Activated T-helper 17 cell treated with anti-CD3 and anti-CD28 coated beads, Interleukin-2, amount 50 U/mL, for 72 hours (primary cell): Measurements from ENCODE around the gene C1QTNF4. TPM values are rescaled to one million over a fixed set of nuclear protein-coding genes. Genes with fewer than 3 reads are reported as not detected.
A peak's percentile ranks its signal among the peaks of the same experiment; 100 is the strongest.
"Not testable (repeated sequence)": the region's sequence is repeated elsewhere in the genome, so short reads cannot be mapped to it uniquely, and the experiment has no call there.

Experiments
- ATAC-seq: fragments of 150-1000 bp; cut with Tn5 transposase; replicated peaks from 2 replicates; pipeline ENCODE4 v1.10.0; 2021; ENCODE audit warnings: mild to moderate bottlenecking, moderate library complexity
- H3K27ac Mint-ChIP-seq: one replicate; pipeline ENCODE4 v1.8.0; 2022; ENCODE audit warnings: mixed read lengths
- H3K27me3 Mint-ChIP-seq: one replicate; pipeline ENCODE4 v1.8.0; 2022; ENCODE audit warnings: mixed read lengths
- H3K36me3 Mint-ChIP-seq: one replicate; pipeline ENCODE4 v1.8.0; 2022; ENCODE audit warnings: low read depth, mild to moderate bottlenecking, mixed read lengths
- H3K4me1 Mint-ChIP-seq: one replicate; pipeline ENCODE4 v1.8.0; 2022; ENCODE audit warnings: mixed read lengths
- H3K4me3 Mint-ChIP-seq: one replicate; pipeline ENCODE4 v1.8.0; 2022; ENCODE audit warnings: mild to moderate bottlenecking, mixed read lengths
- H3K9me3 Mint-ChIP-seq: one replicate; pipeline ENCODE4 v1.8.0; 2022; ENCODE audit warnings: mixed read lengths
- total RNA-seq, 2 donors: library from RNA; stranded (reverse); gene quantifications; one replicate each; pipeline ENCODE4 v1.2.3, GENCODE V29; 2022

The C1QTNF4 gene
- 1 to 10 TPM in 1 of 2 donors, under 1 TPM in 1; 0.28 to 1.4 TPM for total RNA-seq

DNA sequence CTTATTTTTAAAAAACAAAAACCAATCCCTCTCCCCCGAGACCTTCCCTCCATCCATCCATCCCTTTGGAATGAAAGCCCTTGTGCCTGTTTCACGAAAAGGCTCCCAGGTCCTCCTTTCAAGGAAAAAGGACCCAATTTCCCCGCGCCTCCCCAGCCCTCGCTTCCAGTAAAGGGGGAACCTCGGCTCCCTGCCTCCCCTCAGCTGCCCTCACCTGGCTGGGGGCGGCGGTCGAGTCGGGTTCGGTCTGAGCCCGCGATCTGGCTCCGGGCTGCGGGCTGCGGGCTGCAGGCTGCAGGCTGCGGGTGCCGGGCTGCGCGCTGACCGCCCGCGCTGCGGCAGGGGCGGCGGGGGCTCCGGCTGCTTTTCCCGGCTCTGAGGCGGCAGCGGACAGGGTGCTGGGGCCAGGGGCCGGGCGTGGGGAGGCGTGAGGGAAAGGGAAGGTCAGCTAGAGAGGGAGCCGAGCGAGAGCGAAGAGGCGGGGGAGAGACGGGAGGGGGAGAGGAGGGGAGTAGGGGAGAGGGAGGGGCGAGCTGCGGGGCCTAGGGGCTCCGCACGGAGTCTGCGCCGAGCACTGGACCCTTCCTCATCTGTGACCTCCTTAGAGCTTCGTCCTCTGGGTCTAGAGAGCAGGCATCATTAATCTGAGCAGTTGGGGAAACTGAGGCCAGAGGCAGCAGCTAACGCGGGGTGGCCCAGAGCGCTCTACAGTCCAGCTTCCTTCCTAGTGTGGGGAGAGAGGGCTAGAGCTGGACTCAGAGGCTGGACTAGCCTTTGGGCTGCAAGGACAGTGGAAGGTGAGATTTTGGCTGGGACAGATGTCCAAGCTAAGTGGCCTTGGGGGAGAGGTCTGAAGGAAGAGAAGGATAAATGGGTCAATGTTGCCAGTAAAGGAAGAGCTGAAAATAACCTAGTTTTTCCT, at the start of gene C1QTNF4:
C1QTNF4 (minus strand) TSS at position 478 of the 922 bp plus-strand sequence. CDS start 3,601 bp downstream, outside the sequence.
- no peak within 1 kb of the TSS for H3K27ac Mint-ChIP-seq
- peaks cover 9% of the 10 kb centered on the region for H3K36me3 Mint-ChIP-seq
- H3K27me3 Mint-ChIP-seq = peaks cover 23% of the 10 kb centered on the region
- H3K9me3 Mint-ChIP-seq = no peaks in the 10 kb centered on the region
- H3K4me1 Mint-ChIP-seq = peaks cover 5% of the 10 kb centered on the region
- H3K4me3 Mint-ChIP-seq = no peak within 1 kb of the TSS
- no peak for ATAC-seq

DNA sequence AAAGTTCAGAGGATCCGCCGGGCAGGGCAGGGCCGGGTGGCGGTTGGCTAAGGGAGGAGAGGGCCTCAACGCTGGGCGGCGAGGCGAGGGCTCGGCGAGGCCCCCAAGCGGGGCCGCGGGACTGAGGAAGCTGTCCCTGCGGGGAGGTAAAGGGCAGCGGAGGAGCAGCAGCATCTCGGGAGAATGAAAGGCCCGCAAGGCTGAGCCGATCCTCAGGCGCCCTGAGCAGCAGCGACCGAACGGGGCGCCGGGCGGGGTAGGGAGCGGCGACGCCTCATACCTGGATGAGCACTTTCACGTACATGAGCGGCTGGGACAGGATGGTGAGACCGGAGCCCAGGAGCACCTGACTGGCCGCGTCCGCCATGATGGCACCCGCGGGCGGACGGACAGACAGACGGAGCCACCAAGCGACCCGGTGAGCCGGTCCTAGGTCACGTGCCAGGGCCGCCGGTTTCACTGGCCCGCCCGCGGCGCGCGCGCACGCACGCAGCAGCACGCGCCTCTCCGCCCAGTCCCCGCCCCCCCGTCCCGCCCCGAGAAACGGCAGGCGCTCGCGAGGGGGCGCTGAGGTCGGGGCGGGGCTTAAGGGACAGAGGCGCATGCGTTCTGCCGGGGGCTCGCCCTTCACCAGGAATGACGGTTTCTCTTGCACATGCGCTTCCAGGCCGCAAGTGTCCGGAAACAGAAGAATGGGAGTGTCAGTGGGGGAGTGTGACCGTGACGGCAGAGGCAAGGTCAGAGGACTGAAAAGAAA, 48.1 kb upstream of the C1QTNF4 start, which contains the start of gene MTCH2:
MTCH2 (minus strand) TSS at position 461 of the 757 bp plus-strand sequence; CDS start at position 367, 94 bp downstream.
- Mint-ChIP-seq H3K4me3 (peak within 1 kb of the TSS; percentile 92), H3K4me1 (peaks cover 3% of the 10 kb centered on the region), H3K9me3 (no peaks in the 10 kb centered on the region), H3K36me3 (peaks cover 42% of the 10 kb centered on the region), H3K27me3 (no peaks in the 10 kb centered on the region), H3K27ac (peak within 1 kb of the TSS; percentile 94)
- peak; percentile 89 for ATAC-seq

DNA sequence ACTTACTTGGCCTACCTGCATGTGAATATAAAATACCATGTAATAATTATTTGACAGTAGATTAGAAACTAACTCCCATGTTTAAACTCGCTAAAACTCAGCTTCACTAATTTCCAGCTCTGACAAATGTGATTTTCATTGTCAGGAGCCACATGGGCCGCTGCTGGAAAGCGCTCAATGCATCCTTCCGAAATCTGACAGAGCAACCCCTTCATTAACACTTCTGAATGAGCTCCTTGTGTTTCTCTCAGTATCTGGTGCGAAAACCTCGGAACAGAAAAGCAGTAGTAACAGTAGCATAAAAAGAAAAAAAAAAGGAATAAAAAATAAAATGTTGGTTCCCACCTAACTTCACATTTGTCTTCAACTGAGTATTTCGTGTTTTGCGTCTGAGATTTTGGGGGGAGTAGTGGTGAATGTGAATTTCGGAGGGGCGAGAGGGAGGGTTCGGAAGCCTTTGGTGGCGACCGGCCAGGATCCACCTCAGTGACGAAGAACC, 47.4 kb upstream of the C1QTNF4 start:
- Mint-ChIP-seq H3K9me3 (no peaks in the 10 kb centered on the region), H3K4me3 (peak overlapping the region; percentile 92), H3K27me3 (no peaks in the 10 kb centered on the region), H3K4me1 (peaks cover 3% of the 10 kb centered on the region), H3K27ac (peak overlapping the region; percentile 94), H3K36me3 (peaks cover 48% of the 10 kb centered on the region)
- no peak for ATAC-seq

DNA sequence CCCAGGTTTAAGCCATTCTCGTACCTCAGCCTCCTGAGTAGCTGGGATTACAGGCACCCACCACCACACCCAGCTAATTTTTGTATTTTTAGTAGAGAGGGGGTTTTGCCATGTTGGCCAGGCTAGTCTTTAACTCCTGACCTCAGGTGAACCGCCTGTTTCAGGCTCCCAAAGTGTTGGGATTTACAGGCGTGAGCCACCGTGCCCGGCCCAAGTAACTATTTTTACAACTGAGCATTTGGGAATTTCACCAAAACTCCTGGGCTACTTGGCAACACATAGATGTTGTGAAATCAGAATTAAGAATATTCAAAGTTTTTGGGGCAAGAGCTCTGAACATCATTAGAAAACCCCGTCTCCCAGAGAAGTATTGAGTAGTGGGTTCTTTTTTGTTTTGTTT, 46.3 kb upstream of the C1QTNF4 start:
- Mint-ChIP-seq H3K4me3 (peak overlapping the region; percentile 92), H3K27ac (peak overlapping the region; percentile 94)
- not testable (repeated sequence) for ATAC-seq

DNA sequence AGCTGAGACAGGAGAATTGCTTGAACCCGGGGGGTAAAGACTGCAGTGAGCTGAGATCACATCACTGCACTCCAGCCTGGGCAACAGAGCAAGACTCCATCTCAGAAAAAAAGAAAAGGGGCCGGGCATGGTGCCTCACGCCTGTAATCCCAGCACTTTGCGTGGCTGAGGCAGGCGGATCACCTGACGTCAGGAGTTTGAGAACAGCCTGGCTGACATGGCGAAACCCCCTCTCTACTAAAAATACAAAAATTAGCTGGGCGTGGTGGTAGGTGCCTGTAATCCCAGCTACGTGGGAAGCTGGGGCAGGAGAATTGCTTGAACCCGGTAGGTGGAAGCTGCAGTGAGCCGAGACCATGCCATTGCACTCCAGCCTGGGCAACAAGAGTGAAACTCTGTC, 42.1 kb upstream of the C1QTNF4 start:
- H3K9me3 Mint-ChIP-seq, H3K27ac Mint-ChIP-seq, H3K27me3 Mint-ChIP-seq, H3K4me3 Mint-ChIP-seq, H3K4me1 Mint-ChIP-seq, ATAC-seq: not testable (repeated sequence)
- H3K36me3 Mint-ChIP-seq = peaks cover 94% of the 10 kb centered on the region

More for the DNA sequence above, 46.3 kb upstream of the C1QTNF4 start:
- peaks cover 60% of the 10 kb centered on the region for H3K36me3 Mint-ChIP-seq
- H3K9me3 Mint-ChIP-seq, H3K27me3 Mint-ChIP-seq, H3K4me1 Mint-ChIP-seq: not testable (repeated sequence)

DNA sequence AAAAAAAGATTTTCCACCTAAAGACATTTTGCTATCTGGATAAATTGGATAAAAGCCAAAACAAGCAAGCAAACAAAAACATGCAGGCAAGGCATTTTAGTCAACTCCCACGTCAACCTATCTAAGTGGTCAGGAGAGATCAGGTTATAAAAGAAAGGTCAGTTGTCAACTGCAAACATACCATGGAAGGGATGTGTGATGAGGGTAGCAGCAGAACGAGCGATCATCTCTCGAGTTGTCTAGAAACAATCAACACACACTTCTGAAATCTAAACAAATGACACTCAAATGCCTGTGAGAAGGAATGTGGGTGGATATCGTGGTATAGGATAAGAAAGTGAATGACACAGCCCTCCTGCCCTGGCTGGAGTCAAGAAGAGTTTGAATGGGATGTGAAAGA, 37.3 kb upstream of the C1QTNF4 start:
- Mint-ChIP-seq H3K36me3 (peaks cover 99% of the 10 kb centered on the region), H3K27ac (no peak overlapping the region)

DNA sequence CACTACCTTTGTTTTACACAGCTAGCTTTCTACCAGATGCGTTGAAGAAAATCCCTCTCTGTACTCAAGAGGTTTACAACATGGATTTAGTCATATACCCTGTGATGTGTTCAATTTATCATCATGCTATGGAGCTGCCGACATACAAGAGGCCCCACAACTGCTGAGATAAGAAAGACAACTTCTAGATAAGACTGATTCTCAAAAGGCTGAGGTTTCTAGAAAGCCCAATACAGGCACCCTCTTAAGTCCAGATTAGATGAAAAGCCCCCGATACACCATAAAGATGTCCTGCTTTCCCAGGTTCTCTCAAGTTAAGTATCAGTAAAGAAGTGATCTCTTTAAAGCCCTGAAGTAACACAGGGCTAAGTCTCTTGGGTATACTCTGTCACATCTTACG, 33.8 kb upstream of the C1QTNF4 start:
- peaks cover 98% of the 10 kb centered on the region for H3K36me3 Mint-ChIP-seq
- no peak overlapping the region for H3K27ac Mint-ChIP-seq
- no peaks in the 10 kb centered on the region for H3K9me3 Mint-ChIP-seq
- no peak for ATAC-seq
- no peaks in the 10 kb centered on the region for H3K27me3 Mint-ChIP-seq
- H3K4me3 Mint-ChIP-seq = no peak overlapping the region
- no peaks in the 10 kb centered on the region for H3K4me1 Mint-ChIP-seq

More for the DNA sequence above, 37.3 kb upstream of the C1QTNF4 start:
- Mint-ChIP-seq H3K4me3 (no peak overlapping the region), H3K4me1 (no peaks in the 10 kb centered on the region), H3K27me3 (no peaks in the 10 kb centered on the region), H3K9me3 (no peaks in the 10 kb centered on the region)
- no peak for ATAC-seq

DNA sequence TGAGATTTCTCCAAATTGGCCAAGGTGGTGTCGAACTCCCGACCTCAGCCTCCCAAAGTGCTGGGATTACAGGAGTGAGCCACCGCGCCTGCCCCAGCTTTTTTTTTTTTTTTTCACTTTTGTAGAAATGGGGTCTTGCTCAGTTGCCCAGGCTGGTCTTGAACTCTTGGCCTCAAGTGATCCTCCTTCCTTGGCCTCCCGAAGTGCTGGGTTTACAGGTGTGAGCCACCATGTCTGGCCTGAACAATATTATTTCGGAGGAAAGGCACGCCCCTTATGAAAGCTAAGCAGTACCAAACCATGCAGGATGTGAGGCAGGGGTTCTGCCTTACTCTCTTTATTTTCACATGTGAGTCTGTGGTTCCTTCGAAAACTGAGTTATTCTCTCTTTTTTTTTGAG, 32.0 kb upstream of the C1QTNF4 start:
- Mint-ChIP-seq H3K27me3 (no peaks in the 10 kb centered on the region), H3K27ac (no peak overlapping the region), H3K4me3 (no peak overlapping the region), H3K36me3 (peaks cover 98% of the 10 kb centered on the region), H3K9me3 (no peaks in the 10 kb centered on the region), H3K4me1 (no peaks in the 10 kb centered on the region)
- no peak for ATAC-seq

DNA sequence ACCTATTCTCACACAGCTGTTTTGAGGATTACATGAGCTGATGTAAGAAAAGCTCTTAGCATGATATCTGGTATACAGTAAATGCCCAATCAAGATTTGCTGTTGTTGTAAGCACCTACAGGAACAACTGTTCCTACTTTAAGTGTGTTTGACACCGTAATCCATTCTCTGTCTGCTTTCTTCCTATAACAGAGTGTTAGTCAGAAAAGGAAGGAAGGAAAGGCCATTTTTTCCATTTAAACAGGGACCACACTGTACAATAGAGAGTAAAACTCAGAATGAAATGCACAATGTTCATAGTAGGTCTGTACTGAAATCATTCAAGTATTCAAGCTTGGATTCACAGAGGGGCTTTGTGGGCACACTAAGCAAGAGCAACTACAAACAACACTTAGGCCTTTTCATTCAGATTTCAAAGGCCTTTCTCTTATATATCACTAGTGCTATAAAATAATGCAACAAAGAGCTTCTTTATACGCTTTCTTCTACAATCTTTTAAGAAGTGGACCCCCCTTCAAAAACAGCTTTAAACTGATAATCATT, 26.7 kb upstream of the C1QTNF4 start:
- Mint-ChIP-seq H3K4me1 (no peaks in the 10 kb centered on the region), H3K36me3 (peaks cover 98% of the 10 kb centered on the region), H3K27me3 (no peaks in the 10 kb centered on the region), H3K4me3 (no peak overlapping the region), H3K27ac (peak overlapping the region; percentile 30), H3K9me3 (no peaks in the 10 kb centered on the region)
- no peak for ATAC-seq

DNA sequence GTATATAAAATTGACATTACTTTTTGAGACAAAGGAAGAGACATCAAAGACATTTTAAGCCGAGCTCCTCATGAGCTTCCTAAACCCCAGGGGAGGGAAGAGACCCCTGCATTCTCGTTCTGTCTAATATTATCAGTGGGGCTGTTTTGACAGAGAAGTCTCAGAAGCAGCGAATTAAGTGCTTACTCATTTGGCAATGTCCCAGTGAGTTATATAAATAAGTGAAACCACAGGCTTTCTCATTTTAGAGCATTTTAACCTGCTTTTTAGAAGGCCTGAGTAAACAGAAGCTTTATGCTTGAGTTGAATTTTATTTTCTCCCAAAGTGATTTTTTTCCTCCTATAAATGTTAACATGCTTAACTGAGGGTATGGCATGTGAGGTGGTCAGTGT, 23.2 kb upstream of the C1QTNF4 start:
- Mint-ChIP-seq H3K4me1 (no peaks in the 10 kb centered on the region), H3K4me3 (no peak overlapping the region), H3K36me3 (peaks cover 68% of the 10 kb centered on the region), H3K9me3 (no peaks in the 10 kb centered on the region), H3K27me3 (no peaks in the 10 kb centered on the region), H3K27ac (no peak overlapping the region)
- ATAC-seq = no peak

DNA sequence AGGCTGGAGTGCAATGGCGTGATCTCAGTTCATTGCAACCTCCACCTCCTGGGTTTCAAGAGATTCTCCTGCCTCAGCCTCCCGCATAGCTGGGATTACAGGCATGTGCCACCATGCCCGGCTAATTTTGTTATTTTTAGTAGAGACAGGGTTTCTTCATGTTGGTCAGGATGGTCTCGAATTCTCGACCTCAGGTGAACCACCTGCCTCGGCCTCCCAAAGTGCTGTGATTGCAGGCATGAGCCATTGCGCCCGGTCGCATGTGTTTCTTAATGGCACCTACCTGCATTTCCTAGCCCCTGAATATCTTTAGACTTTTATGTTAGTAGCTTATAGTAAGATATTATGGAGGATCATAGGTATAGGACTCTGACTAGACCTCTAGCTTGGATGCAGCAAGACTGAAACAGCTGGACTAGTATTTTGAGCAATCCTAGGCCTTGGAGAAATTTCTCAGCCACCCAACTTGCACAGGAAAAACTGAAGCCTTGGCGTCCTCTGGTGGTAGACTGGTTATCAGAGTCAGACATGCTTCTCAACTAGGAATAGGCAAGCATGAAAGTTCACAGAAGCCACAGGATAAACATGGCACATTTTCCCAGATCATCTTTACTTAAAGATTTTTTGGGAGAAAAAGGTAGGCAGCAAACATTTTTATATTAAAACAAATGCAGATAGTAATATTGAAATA, 22.7 kb upstream of the C1QTNF4 start:
- Mint-ChIP-seq H3K36me3 (peaks cover 62% of the 10 kb centered on the region), H3K27ac (no peak overlapping the region), H3K4me1 (no peaks in the 10 kb centered on the region), H3K27me3 (no peaks in the 10 kb centered on the region), H3K4me3 (no peak overlapping the region), H3K9me3 (no peaks in the 10 kb centered on the region)
- no peak for ATAC-seq

DNA sequence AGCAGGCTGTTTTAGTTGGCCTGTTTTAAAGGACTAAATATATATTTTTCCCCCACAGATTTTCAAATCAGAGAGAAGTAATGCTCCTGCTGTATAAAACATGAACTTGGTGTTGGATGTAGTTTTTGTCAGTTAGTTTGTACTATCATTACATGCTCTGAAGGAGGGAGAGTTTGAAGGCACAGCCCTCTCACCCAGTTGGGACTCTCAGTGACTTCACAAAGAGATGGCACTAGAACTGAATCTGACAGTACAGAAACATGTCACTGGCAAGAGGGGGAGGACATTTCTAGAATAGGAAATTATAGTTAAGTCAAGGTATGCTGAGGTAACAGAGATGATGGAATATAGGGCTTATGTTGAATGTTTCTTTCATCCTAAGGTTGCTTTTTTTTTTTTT, 21.0 kb upstream of the C1QTNF4 start:
- ATAC-seq = no peak
- Mint-ChIP-seq H3K27ac (peak overlapping the region; percentile 56), H3K36me3 (peaks cover 54% of the 10 kb centered on the region), H3K4me3 (no peak overlapping the region), H3K9me3 (no peaks in the 10 kb centered on the region), H3K4me1 (no peaks in the 10 kb centered on the region), H3K27me3 (no peaks in the 10 kb centered on the region)

DNA sequence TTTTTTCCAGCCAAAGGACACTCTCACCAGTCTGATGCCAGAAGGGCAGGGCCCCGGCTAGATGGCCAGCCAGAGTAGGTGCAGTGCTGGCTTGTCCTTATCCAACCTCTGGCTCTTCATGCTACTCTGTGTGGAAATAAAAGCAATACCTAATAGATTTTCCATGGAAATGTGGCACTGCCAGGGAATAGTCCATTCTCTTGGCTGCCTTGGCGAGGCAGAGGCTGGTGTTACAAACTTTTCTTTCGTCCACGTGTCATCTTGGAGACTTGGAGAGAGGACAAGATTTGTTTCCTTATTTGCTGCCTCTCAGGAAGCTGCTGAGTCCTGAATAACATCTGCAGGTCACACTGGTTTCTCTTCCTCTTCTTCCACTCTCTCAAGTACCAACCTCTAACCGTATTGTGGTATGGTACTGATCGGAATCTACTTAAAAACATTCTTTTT, 17.2 kb upstream of the C1QTNF4 start:
- peaks cover 28% of the 10 kb centered on the region for H3K36me3 Mint-ChIP-seq
- H3K9me3 Mint-ChIP-seq = no peaks in the 10 kb centered on the region
- no peak overlapping the region for H3K27ac Mint-ChIP-seq
- H3K4me1 Mint-ChIP-seq = peaks cover 5% of the 10 kb centered on the region
- no peak overlapping the region for H3K4me3 Mint-ChIP-seq
- no peak for ATAC-seq
- no peaks in the 10 kb centered on the region for H3K27me3 Mint-ChIP-seq

DNA sequence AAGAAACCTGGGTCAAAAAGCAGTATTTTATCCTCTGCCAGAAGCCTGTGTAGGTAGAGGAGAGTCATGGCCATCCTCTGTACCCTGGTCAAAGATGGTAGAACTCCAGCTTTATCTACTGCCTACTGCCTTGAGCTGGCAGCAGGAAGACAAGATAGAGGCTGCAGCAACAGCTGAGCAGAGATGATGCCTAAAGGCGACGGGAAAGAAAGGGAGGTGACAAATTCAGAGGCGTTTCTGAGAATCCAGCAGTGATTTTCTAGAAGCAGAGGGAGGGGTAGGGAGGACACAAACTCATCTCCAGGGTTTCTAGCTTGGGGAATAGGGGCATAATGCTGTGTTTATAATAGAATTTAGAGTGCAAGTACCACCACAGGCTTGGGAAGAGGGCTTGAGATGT, 15.5 kb upstream of the C1QTNF4 start:
- H3K36me3 Mint-ChIP-seq = peaks cover 35% of the 10 kb centered on the region
- H3K4me1 Mint-ChIP-seq = peaks cover 5% of the 10 kb centered on the region
- no peak overlapping the region for H3K27ac Mint-ChIP-seq
- no peaks in the 10 kb centered on the region for H3K27me3 Mint-ChIP-seq
- H3K9me3 Mint-ChIP-seq = no peaks in the 10 kb centered on the region
- no peak overlapping the region for H3K4me3 Mint-ChIP-seq
- no peak for ATAC-seq
